ENCODE measurements around the gene OAT. TPM values are rescaled to one million over a fixed set of nuclear protein-coding genes. Genes with fewer than 3 reads are reported as not detected.

OAT gene
- total and polyA plus RNA-seq, 2 of the 4 experiments (the other 2 are of a cell fraction) = 110 to 152 TPM

DNA sequence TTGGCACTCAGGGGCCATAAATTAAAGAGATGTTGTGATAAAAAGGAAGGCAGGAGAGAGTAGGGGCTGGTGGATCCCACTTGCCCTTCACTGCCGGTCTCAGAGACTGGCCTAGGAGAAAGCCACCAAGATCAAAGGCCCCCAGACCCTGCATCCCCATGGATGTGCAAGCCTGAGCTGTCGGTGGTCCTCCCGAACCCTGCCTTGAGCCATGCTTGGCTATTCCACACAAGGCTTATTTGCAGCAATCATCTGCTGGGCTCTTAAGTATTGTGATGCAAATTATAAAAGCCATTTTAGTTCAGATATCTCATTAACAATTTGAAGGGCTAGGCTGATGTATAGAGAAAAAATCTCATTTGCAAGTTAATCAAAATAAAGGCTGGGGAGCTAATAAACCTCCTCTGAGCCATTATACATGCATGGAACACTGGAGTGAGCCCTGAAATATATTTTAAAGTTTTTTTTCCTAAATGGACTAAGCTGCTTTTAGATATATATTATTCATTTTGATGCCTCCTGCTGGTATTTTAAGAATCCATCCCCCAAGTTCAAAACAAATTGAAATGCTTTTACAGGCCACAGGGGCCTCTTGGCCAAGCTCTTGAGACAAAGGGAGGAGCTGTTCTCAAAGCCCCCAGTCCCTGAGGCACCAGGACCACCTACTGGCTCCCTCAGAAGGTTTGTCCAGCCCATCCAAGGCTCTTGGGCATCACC, 28.1 kb downstream of the OAT start (continued):
- TF ChIP-seq MAZ (IDR thresholded peaks at IDR 0.05; ENCODE audit: borderline replicate concordance, low read depth, low read length) (no peak), BHLHE40 (IDR thresholded peaks at IDR 0.05; ENCODE audit: low read depth, low read length) (no peak)

DNA sequence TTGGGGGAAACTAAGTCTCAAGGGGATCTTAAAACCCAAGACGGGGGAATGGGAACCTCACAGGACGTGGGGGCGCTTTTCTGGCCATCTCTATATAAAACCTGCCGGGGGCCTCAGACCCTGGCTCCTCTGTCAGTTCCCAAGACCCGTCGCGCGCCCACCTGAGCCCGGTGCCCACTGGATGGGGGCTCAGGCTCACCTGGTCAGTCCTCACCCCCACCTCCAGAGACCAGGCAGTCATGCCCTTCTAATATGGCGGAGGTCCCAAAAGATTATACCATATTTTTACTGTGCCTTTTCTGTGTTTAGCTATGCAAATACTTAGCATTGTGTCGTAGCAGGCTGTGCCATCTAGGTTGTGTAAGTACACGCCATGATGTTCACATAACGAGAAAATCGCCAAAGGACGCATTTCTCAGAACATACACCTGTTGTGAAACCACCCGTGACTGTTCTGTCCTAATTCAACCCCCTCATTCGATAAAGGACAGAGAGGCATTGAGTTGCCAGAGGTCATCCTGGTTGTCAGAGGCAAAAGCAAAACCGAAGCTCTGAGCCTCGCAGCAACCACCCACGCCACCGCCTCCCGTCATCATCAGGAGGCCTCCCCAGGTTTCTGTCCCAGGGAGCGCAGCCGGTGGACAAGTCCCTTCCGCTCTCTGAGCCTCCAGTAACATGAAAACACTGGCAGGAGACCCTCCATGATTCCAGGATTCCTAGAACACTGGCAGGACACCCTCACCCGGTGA, 28.9 kb downstream of the OAT start:
- in situ Hi-C loops (cut with MboI; ENCODE audit: low sequenced_read_pairs) = loop anchor here (5.0 to 25.0 kb wide), 3 partner anchors 397 to 1252 kb away; partner anchors contain the start of genes HMX2 and HMX3
- no peak overlapping the region; the same call in 1 of the 2 replicates for H3K18ac ChIP-seq (ENCODE audit: low read depth, low read length)
- no peak overlapping the region for H3K4ac ChIP-seq (ENCODE audit: low read depth, low read length)
- H3K36me3 ChIP-seq (ENCODE audit: control insufficient read depth, insufficient read depth, low read length) = no peaks in the 10 kb centered on the region
- no peak overlapping the region for H2BK5ac ChIP-seq (ENCODE audit: low read depth, low read length, poor library complexity, severe bottlenecking)
- H2AK9ac ChIP-seq (replicated peaks; ENCODE audit: low read depth, low read length, poor library complexity) = peak overlapping the region; percentile 85
- WGBS, 2 experiments (ENCODE audit: extremely low coverage in 2 of 2, insufficient read length in 1 of 2) = 69% methylated on average over 11 of the region's 26 CpGs; no CpG with 5 or more reads in 1 of the 2 experiments
- H3K9me3 ChIP-seq (ENCODE audit: control insufficient read depth, insufficient read depth, low read length) = no peaks in the 10 kb centered on the region
- H3K4me2 ChIP-seq (ENCODE audit: low read depth, low read length) = peak overlapping the region; percentile 79
- peak overlapping the region in 1 of 2 experiments; percentile 89; a peak in 3 of 4 replicates for H4K8ac ChIP-seq (ENCODE audit: low read depth in 2 of 2, low read length in 2 of 2)
- BruUV-seq (replicated peaks) = no TSS peak
- peak overlapping the region; percentile 97 for H2AFZ ChIP-seq (replicated peaks; ENCODE audit: low read length, poor library complexity)
- H3K79me1 ChIP-seq (ENCODE audit: low read depth in 1 of 2, low read length in 2 of 2) = no peaks in the 10 kb centered on the region
- no peaks in the 10 kb centered on the region; the same call in 1 of the 2 replicates for H3K27me3 ChIP-seq (ENCODE audit: control insufficient read depth, insufficient read depth, low read length)
- H2BK120ac ChIP-seq (ENCODE audit: low read depth, low read length) = peak overlapping the region; percentile 33; the same call in 1 of the 2 replicates
- H3K14ac ChIP-seq (replicated peaks; ENCODE audit: low read depth, low read length) = no peak overlapping the region
- no peak overlapping the region for H2AK5ac ChIP-seq (ENCODE audit: low read depth, low read length)
- ChIA-PET POLR2A (ENCODE audit: unreplicated experiment) (interaction anchor here (0.5 kb wide), 1 partner anchor 23 kb away, joined by 3 read pairs; no protein-coding TSS in a partner anchor), CTCF (interaction anchor here (0.8 to 1.7 kb wide), 8 partner anchors 9 to 395 kb away, joined by 3 to 18 read pairs (median 4); no protein-coding TSS in a partner anchor)
- H4K20me1 ChIP-seq (ENCODE audit: insufficient read depth, low read length) = no peaks in the 10 kb centered on the region
- DNase-seq = no peak
- dilution Hi-C loops (cut with HindIII; ENCODE audit: low sequenced_read_pairs, unreplicated experiment) = loop anchor here (25.0 kb wide), 1 partner anchor 402 kb away; no protein-coding TSS in a partner anchor
- no peak overlapping the region for H3K56ac ChIP-seq (ENCODE audit: extremely low read depth, insufficient read depth, low read length)
- H4K5ac ChIP-seq (ENCODE audit: low read depth, low read length) = peak overlapping the region; percentile 74
- no peaks in the 10 kb centered on the region for H3K4me1 ChIP-seq (ENCODE audit: control insufficient read depth, insufficient read depth, low read length)
- H3K27ac ChIP-seq (ENCODE audit: insufficient read depth, low read length) = no peak overlapping the region
- no peak overlapping the region for H4K91ac ChIP-seq (ENCODE audit: insufficient read depth, low read depth, low read length)
- no peak overlapping the region for H3K23ac ChIP-seq (ENCODE audit: low read depth, low read length)
- no peaks in the 10 kb centered on the region for H3K9me1 ChIP-seq (ENCODE audit: insufficient read depth, low read length)
- H2BK20ac ChIP-seq (ENCODE audit: low read depth, low read length) = no peak overlapping the region
- intact Hi-C loops (cut with micrococcal nuclease) = loop anchor here (1.0 to 5.0 kb wide), 4 partner anchors 395 to 1347 kb away; no protein-coding TSS in a partner anchor
- no peak for ATAC-seq (ENCODE audit: low read depth)
- peak overlapping the region; percentile 49; the same call in 1 of the 2 replicates for H3K9ac ChIP-seq (ENCODE audit: low read depth, low read length)
- H2BK15ac ChIP-seq (ENCODE audit: low read depth, low read length) = no peak overlapping the region
- 0 out of 2 replicates have a peak overlapping the region, but pooled peaks have one; percentile 21 for H3K4me3 ChIP-seq (ENCODE audit: insufficient read depth, low read depth, low read length)
- TF ChIP-seq FOS (IDR thresholded peaks at IDR 0.05; ENCODE audit: low read depth, low read length) (no peak), CHD1 (IDR thresholded peaks at IDR 0.05; ENCODE audit: low read depth, low read length) (no peak), RFX5 (IDR thresholded peaks at IDR 0.05; ENCODE audit: low read depth, low read length) (no peak), SMC3 (IDR thresholded peaks at IDR 0.05; ENCODE audit: low read depth, low read length) (no peak), RAD21 (IDR thresholded peaks at IDR 0.05; ENCODE audit: low read length) (no peak), CEBPB (IDR thresholded peaks at IDR 0.05; ENCODE audit: low read depth, low read length) (no peak), RCOR1 (IDR thresholded peaks at IDR 0.05; ENCODE audit: insufficient replicate concordance, low read length) (no peak)
- TF ChIP-seq, protein P1, sequence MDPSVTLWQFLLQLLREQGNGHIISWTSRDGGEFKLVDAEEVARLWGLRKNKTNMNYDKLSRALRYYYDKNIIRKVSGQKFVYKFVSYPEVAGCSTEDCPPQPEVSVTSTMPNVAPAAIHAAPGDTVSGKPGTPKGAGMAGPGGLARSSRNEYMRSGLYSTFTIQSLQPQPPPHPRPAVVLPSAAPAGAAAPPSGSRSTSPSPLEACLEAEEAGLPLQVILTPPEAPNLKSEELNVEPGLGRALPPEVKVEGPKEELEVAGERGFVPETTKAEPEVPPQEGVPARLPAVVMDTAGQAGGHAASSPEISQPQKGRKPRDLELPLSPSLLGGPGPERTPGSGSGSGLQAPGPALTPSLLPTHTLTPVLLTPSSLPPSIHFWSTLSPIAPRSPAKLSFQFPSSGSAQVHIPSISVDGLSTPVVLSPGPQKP (IDR thresholded peaks at IDR 0.05; ENCODE audit: borderline replicate concordance, low read depth, low read length) = no peak
- TF ChIP-seq, protein P2, sequence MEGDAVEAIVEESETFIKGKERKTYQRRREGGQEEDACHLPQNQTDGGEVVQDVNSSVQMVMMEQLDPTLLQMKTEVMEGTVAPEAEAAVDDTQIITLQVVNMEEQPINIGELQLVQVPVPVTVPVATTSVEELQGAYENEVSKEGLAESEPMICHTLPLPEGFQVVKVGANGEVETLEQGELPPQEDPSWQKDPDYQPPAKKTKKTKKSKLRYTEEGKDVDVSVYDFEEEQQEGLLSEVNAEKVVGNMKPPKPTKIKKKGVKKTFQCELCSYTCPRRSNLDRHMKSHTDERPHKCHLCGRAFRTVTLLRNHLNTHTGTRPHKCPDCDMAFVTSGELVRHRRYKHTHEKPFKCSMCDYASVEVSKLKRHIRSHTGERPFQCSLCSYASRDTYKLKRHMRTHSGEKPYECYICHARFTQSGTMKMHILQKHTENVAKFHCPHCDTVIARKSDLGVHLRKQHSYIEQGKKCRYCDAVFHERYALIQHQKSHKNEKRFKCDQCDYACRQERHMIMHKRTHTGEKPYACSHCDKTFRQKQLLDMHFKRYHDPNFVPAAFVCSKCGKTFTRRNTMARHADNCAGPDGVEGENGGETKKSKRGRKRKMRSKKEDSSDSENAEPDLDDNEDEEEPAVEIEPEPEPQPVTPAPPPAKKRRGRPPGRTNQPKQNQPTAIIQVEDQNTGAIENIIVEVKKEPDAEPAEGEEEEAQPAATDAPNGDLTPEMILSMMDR (conservative IDR thresholded peaks at IDR 0.05; ENCODE audit: low read depth, low read length) = no peak
